GM12878 (cell line): ENCODE data around the gene PGF. TPM values are rescaled to one million over a fixed set of nuclear protein-coding genes. Genes with fewer than 3 reads are reported as not detected.

Source experiments
- ATAC-seq: fragments of 200-7000 bp; cut with Tn5 transposase; 3 replicates; pipeline ENCODE4 v1.9.1; 2020; ENCODE audit warnings: mild to moderate bottlenecking, moderate library complexity
- BruUV-seq: library from RNA; stranded (reverse); fragments of 400-500 nt; replicated peaks from 2 replicates; lab custom pipeline; 2021; lab: Mats Ljungman, UMichigan
- CTCF ChIA-PET: fragments of 300-600 bp; sonication (Branson Sonifier 250); formaldehyde crosslinking; extraction: SDS; loops from one replicate; lab custom pipeline; 2021; ENCODE audit warnings: inconsistent platforms; lab: Yijun Ruan, JAX
- POLR2A ChIA-PET: fragments of 350-600 bp; formaldehyde crosslinking; extraction: SDS; loops from one replicate; lab custom pipeline; 2021; ENCODE audit warnings: inconsistent platforms; lab: Charles Lee
- RAD21 ChIA-PET: fragments of 300-600 bp; sonication (Branson Sonifier 250); formaldehyde crosslinking; loops from one replicate; lab custom pipeline; 2023; ENCODE audit warnings: antibody characterized with exemption; ENCODE audit not compliant: unreplicated experiment; lab: Charles Lee
- SMC1A ChIA-PET: fragments of 300-600 bp; sonication (Branson Sonifier 250); formaldehyde crosslinking; loops from one replicate; lab custom pipeline; 2023; ENCODE audit not compliant: unreplicated experiment, uncharacterized antibody; lab: Charles Lee
- DNase-seq: peaks from one replicate; pipeline ENCODE4 v3.0.0-alpha.2; 2011; ENCODE audit warnings: low read depth, low spot score
- FAIRE-seq: peaks from 3 replicates; lab custom pipeline; 2011; peaks lifted over from hg19 to GRCh38; lab: Jason Lieb, UNC
- H2AFZ ChIP-seq: 2 replicates; pipeline ENCODE4 v1.6.0; 2011; ENCODE audit warnings: low read depth, low read length, control low read depth; ENCODE audit not compliant: control insufficient read depth
- H3K27ac ChIP-seq: 2 replicates; pipeline ENCODE4 v1.5.1; 2011; ENCODE audit warnings: control low read depth; ENCODE audit not compliant: control insufficient read depth, insufficient read depth
- H3K27me3 ChIP-seq, 2 experiments: replicated peaks in 1 of 2; 2 replicates each; pipeline versions ENCODE4 v1.6.0 to v1.6.1; 2011; ENCODE audit warnings: low read length in 1 of 2; ENCODE audit not compliant: control insufficient read depth in 2 of 2, insufficient read depth in 2 of 2
- H3K36me3 ChIP-seq, 2 experiments: 2 replicates each; pipeline ENCODE4 v1.5.1; 2011; ENCODE audit warnings: low read length in 1 of 2; ENCODE audit not compliant: control insufficient read depth in 2 of 2, insufficient read depth in 2 of 2
- H3K4me1 ChIP-seq: 2 replicates; pipeline ENCODE4 v1.6.1; 2011; ENCODE audit warnings: mild to moderate bottlenecking, low read length, moderate library complexity, mixed read lengths; ENCODE audit not compliant: control insufficient read depth, insufficient read depth
- H3K4me2 ChIP-seq: 2 replicates; pipeline ENCODE4 v1.6.0; 2011; ENCODE audit warnings: control low read depth; ENCODE audit not compliant: control insufficient read depth, insufficient read depth
- H3K4me3 ChIP-seq: fragments of 200-600 bp; sonication (generic); 2 replicates; pipeline ENCODE4 v1.5.1; 2016
- H3K79me2 ChIP-seq: 2 replicates; pipeline ENCODE4 v1.6.0; 2011; ENCODE audit warnings: low read length; ENCODE audit not compliant: control insufficient read depth, insufficient read depth
- H3K9ac ChIP-seq: 2 replicates; pipeline ENCODE4 v1.8.0; 2011; ENCODE audit warnings: low read length, control low read depth, mixed read lengths; ENCODE audit not compliant: control insufficient read depth, insufficient read depth
- H3K9me3 ChIP-seq: replicated peaks from 3 replicates; pipeline ENCODE4 v1.5.1; 2011; ENCODE audit warnings: mild to moderate bottlenecking, low read length; ENCODE audit not compliant: control insufficient read depth, insufficient read depth
- H4K20me1 ChIP-seq: 2 replicates; pipeline ENCODE4 v1.6.0; 2011; ENCODE audit not compliant: control insufficient read depth, insufficient read depth
- BACH1 ChIP-seq: fragments of 450-650 bp; IDR thresholded peaks from 2 replicates; pipeline ENCODE4 v1.6.1; 2017; ENCODE audit warnings: mild to moderate bottlenecking, borderline replicate concordance
- BCL11A ChIP-seq: IDR thresholded peaks from 2 replicates; pipeline ENCODE4 v1.6.1; 2011; ENCODE audit warnings: low read depth, low read length
- CUX1 ChIP-seq: IDR thresholded peaks from 2 replicates; pipeline ENCODE4 v1.6.1; 2012; ENCODE audit warnings: improper control_type of control experiment, low read depth, low read length; ENCODE audit not compliant: insufficient replicate concordance
- ELK1 ChIP-seq: IDR thresholded peaks from 2 replicates; pipeline ENCODE4 v1.6.1; 2012; ENCODE audit warnings: low read depth, low read length, improper control_type of control experiment
- IRF4 ChIP-seq: IDR thresholded peaks from 2 replicates; pipeline ENCODE4 v1.6.1; 2011; ENCODE audit warnings: low read depth, low read length
- MAX ChIP-seq: IDR thresholded peaks from 2 replicates; pipeline ENCODE4 v1.6.1; 2012; ENCODE audit warnings: low read depth, low read length, improper control_type of control experiment
- MTA2 ChIP-seq: fragments of 450-650 bp; IDR thresholded peaks from 2 replicates; pipeline ENCODE4 v1.6.1; 2016; ENCODE audit warnings: low read depth, mild to moderate bottlenecking, moderate library complexity
- NR2C1 ChIP-seq: fragments of 450-650 bp; IDR thresholded peaks from 2 replicates; pipeline ENCODE4 v1.6.1; 2017; ENCODE audit warnings: antibody characterized with exemption, mild to moderate bottlenecking, moderate library complexity
- POLR2AphosphoS5 ChIP-seq: IDR thresholded peaks from 2 replicates; pipeline ENCODE4 v1.6.1; 2011; ENCODE audit warnings: mild to moderate bottlenecking, low read length, inconsistent platforms
- RELB ChIP-seq: fragments of 450-650 bp; IDR thresholded peaks from 2 replicates; pipeline ENCODE4 v1.6.1; 2017; ENCODE audit warnings: low read depth, mild to moderate bottlenecking, moderate library complexity
- USF2 ChIP-seq: IDR thresholded peaks from 2 replicates; pipeline ENCODE4 v1.6.1; 2011; ENCODE audit warnings: low read depth, low read length, improper control_type of control experiment, borderline replicate concordance
- ZNF217 ChIP-seq: fragments of 450-650 bp; IDR thresholded peaks from 2 replicates; pipeline ENCODE4 v1.6.1; 2017; ENCODE audit warnings: antibody characterized with exemption, mild to moderate bottlenecking
- WGBS: methylation state at CpG from one replicate; pipeline ENCODE4 v1.1.6; 2016; ENCODE audit warnings: low lambda C conversion rate; ENCODE audit not compliant: insufficient replicate concordance, insufficient coverage; ENCODE audit errors: missing lambda C conversion rate; 5-methylcytosine and 5-hydroxymethylcytosine counted together
- in situ Hi-C: fragments of 300-500 bp; cut with MboI; formaldehyde crosslinking; loops from 9 replicates; pipeline ENCODE4 v1.14.3; 2018; ENCODE audit warnings: mixed read lengths
- intact Hi-C: fragments of 100-400 bp; cut with micrococcal nuclease; formaldehyde crosslinking; loops from one replicate; pipeline ENCODE4 v1.14.2; 2022; ENCODE audit not compliant: unreplicated experiment
- polyA plus RNA-seq, 11 experiments: library from polyadenylated mRNA; depleted of rRNA in 4 of 11; unstranded in 6 of 11; stranded (reverse) in 5 of 11; fragments of >200 nt; fragmentation: Nextera tagmentation in 4 of 11; fragmentation: Illumina TruSeq in 1 of 11; extraction: Ambion mirVana in 4 of 11; extraction: Trizol in 1 of 11; gene quantifications; 1 replicate in 1 of 11; 2 replicates in 10 of 11; pipeline versions ENCODE4 v1.2.1 to v1.2.3, GENCODE V29; 2011 to 2016; ENCODE audit warnings: inconsistent platforms in 2 of 11, missing spikeins in 2 of 11, low read depth in 1 of 11
- total RNA-seq, 4 experiments: library from RNA; depleted of rRNA in 3 of 4; stranded (reverse); fragments of >200 nt in 3 of 4; fragmentation: Illumina TruSeq in 1 of 4; extraction: Trizol in 1 of 4; gene quantifications; 2 replicates each; pipeline versions ENCODE4 v1.2.1 to v1.2.3, GENCODE V29; 2013 to 2021

The PGF gene
- total and polyA plus RNA-seq, 10 of the 15 experiments (the other 5 are each of a cell fraction or from before 2014, with no cell fraction given), result 0.11 to 5.5 (median 0.63) TPM

- TF ChIP-seq CUX1 (no peak), ELK1 (no peak)
- TF ChIP-seq, all 136 proteins: peak for 0
Measured at GRCh38 chr14:74956280-74957072, 1.1 kb upstream of the PGF start (continued).

GRCh38 chr14:74956027-74956279, 556 bp upstream of the PGF start:
- H3K9ac ChIP-seq, result no peak overlapping the region
- H3K4me3 ChIP-seq, result no peak overlapping the region
- WGBS, result 92% methylated on average over 9 of the region's 9 CpGs
- H3K79me2 ChIP-seq, result no peaks in the 10 kb centered on the region
- ChIA-PET RAD21 (interaction anchor here (1.8 kb wide), 1 partner anchor 11 kb away, joined by 6 read pairs; no protein-coding TSS in a partner anchor), SMC1A (no interaction called here), CTCF (no interaction called here), POLR2A (interaction anchor here (0.6 to 2.3 kb wide), 2 partner anchors 11 to 14 kb away, joined by 3 to 8 read pairs; no protein-coding TSS in a partner anchor)
- intact Hi-C loops, result no loop called here
- no peaks in the 10 kb centered on the region for H4K20me1 ChIP-seq
- H3K4me1 ChIP-seq, result no peaks in the 10 kb centered on the region
- H3K36me3 ChIP-seq, result no peaks in the 10 kb centered on the region
- no peaks in the 10 kb centered on the region; a peak in 2 of 4 replicates for H3K27me3 ChIP-seq
- H3K4me2 ChIP-seq, result no peak overlapping the region
- H2AFZ ChIP-seq, result no peak overlapping the region
- no peaks in the 10 kb centered on the region for H3K9me3 ChIP-seq
- FAIRE-seq (no peak), ATAC-seq (no peak), DNase-seq (no peak)
- H3K27ac ChIP-seq, result no peak overlapping the region
- BruUV-seq, result no TSS peak
- in situ Hi-C loops, result no loop called here
- no peak for TF ChIP-seq ZNF217
- TF ChIP-seq USF2, result no peak
- no peak for TF ChIP-seq RELB
- TF ChIP-seq POLR2AphosphoS5, result no peak
- TF ChIP-seq MAX, result no peak
- TF ChIP-seq MTA2, result no peak
- no peak for TF ChIP-seq BCL11A
- TF ChIP-seq BACH1, result no peak
- TF ChIP-seq IRF4, result no peak
- no peak for TF ChIP-seq NR2C1
